A549 (cell line): ENCODE measurements around the gene B4GALT3.

Experiments
- BHLHE40 ChIP-seq: IDR thresholded peaks from 2 replicates; pipeline ENCODE4 v1.6.1; 2012; ENCODE audit warnings: low read depth, low read length, inconsistent platforms
- CBX2 ChIP-seq: fragments of 200-600 bp; sonication (generic); IDR thresholded peaks from 2 replicates; pipeline ENCODE4 v1.6.1; 2016; ENCODE audit warnings: low read depth, mild to moderate bottlenecking, borderline replicate concordance
- CEBPB ChIP-seq, 2 experiments: fragments of >200 bp in 1 of 2; sonication (Bioruptor Twin) in 1 of 2; formaldehyde crosslinking in 1 of 2; IDR thresholded peaks; 2 replicates each; pipeline ENCODE4 v1.6.1; 2012 to 2016
- MYC ChIP-seq: IDR thresholded peaks from 2 replicates; pipeline ENCODE4 v1.6.1; 2012; ENCODE audit warnings: mild to moderate bottlenecking, inconsistent platforms, low read length, improper control_type of control experiment, borderline replicate concordance
- PHF8 ChIP-seq: fragments of 200-600 bp; sonication (generic); IDR thresholded peaks from 2 replicates; pipeline ENCODE4 v1.6.1; 2016; ENCODE audit warnings: low read depth, mild to moderate bottlenecking, antibody characterized with exemption, moderate library complexity, borderline replicate concordance
- POLR2A ChIP-seq: IDR thresholded peaks from 2 replicates; pipeline ENCODE4 v1.6.1; 2012; ENCODE audit warnings: mild to moderate bottlenecking, low read length
- RAD21 ChIP-seq, 2 experiments: fragments of >200 bp in 1 of 2; sonication (Bioruptor Twin) in 1 of 2; formaldehyde crosslinking in 1 of 2; IDR thresholded peaks in 1 of 2; conservative IDR thresholded peaks in 1 of 2; 2 replicates in 1 of 2; 3 replicates in 1 of 2; pipeline ENCODE4 v1.6.1; 2012 to 2018; ENCODE audit warnings: inconsistent platforms in 1 of 2
- SMC3 ChIP-seq: fragments of >200 bp; sonication (Bioruptor Twin); formaldehyde crosslinking; IDR thresholded peaks from 3 replicates; pipeline ENCODE4 v1.6.1; 2018; ENCODE audit warnings: inconsistent platforms
- TP53 ChIP-seq: fragments of 250-450 bp; sonication (Bioruptor Pico); IDR thresholded peaks from 2 replicates; pipeline ENCODE4 v1.5.0; 2021; ENCODE audit warnings: mild to moderate bottlenecking, moderate library complexity
- ZFP36 ChIP-seq: fragments of 450-650 bp; IDR thresholded peaks from 2 replicates; pipeline ENCODE4 v1.6.1; 2014; ENCODE audit warnings: borderline replicate concordance; ENCODE audit not compliant: partially characterized antibody
- TF ChIP-seq, protein P1 (sequence below): fragments of >200 bp; sonication (Bioruptor Twin); formaldehyde crosslinking; IDR thresholded peaks from 3 replicates; pipeline ENCODE4 v1.5.1; 2016
- TF ChIP-seq, protein P2 (sequence below): fragments of 200-600 bp; sonication (generic); IDR thresholded peaks from 2 replicates; pipeline ENCODE4 v1.6.1; 2016; ENCODE audit warnings: antibody characterized with exemption, mild to moderate bottlenecking, moderate library complexity
- TF ChIP-seq, protein P3 (sequence below): IDR thresholded peaks from 2 replicates; pipeline ENCODE4 v1.6.1; 2012
- TF ChIP-seq, protein P4 (sequence below): fragments of >200 bp; sonication (Bioruptor Twin); formaldehyde crosslinking; IDR thresholded peaks from 2 replicates; pipeline ENCODE4 v1.6.1; 2016

- TF ChIP-seq POLR2A (no peak), SMC3 (no peak), RAD21 (conservative IDR thresholded peaks at IDR 0.05 in 1 of 2, IDR thresholded peaks at IDR 0.05 in 1 of 2) (no peak), CEBPB (IDR thresholded peaks at IDR 0.05) (no peak), PHF8 (no peak), ZFP36 (no peak), CBX2 (no peak), MYC (no peak), BHLHE40 (no peak), TP53 (no peak)
- TF ChIP-seq, protein P1, sequence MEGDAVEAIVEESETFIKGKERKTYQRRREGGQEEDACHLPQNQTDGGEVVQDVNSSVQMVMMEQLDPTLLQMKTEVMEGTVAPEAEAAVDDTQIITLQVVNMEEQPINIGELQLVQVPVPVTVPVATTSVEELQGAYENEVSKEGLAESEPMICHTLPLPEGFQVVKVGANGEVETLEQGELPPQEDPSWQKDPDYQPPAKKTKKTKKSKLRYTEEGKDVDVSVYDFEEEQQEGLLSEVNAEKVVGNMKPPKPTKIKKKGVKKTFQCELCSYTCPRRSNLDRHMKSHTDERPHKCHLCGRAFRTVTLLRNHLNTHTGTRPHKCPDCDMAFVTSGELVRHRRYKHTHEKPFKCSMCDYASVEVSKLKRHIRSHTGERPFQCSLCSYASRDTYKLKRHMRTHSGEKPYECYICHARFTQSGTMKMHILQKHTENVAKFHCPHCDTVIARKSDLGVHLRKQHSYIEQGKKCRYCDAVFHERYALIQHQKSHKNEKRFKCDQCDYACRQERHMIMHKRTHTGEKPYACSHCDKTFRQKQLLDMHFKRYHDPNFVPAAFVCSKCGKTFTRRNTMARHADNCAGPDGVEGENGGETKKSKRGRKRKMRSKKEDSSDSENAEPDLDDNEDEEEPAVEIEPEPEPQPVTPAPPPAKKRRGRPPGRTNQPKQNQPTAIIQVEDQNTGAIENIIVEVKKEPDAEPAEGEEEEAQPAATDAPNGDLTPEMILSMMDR, result no peak
- TF ChIP-seq, protein P2, sequence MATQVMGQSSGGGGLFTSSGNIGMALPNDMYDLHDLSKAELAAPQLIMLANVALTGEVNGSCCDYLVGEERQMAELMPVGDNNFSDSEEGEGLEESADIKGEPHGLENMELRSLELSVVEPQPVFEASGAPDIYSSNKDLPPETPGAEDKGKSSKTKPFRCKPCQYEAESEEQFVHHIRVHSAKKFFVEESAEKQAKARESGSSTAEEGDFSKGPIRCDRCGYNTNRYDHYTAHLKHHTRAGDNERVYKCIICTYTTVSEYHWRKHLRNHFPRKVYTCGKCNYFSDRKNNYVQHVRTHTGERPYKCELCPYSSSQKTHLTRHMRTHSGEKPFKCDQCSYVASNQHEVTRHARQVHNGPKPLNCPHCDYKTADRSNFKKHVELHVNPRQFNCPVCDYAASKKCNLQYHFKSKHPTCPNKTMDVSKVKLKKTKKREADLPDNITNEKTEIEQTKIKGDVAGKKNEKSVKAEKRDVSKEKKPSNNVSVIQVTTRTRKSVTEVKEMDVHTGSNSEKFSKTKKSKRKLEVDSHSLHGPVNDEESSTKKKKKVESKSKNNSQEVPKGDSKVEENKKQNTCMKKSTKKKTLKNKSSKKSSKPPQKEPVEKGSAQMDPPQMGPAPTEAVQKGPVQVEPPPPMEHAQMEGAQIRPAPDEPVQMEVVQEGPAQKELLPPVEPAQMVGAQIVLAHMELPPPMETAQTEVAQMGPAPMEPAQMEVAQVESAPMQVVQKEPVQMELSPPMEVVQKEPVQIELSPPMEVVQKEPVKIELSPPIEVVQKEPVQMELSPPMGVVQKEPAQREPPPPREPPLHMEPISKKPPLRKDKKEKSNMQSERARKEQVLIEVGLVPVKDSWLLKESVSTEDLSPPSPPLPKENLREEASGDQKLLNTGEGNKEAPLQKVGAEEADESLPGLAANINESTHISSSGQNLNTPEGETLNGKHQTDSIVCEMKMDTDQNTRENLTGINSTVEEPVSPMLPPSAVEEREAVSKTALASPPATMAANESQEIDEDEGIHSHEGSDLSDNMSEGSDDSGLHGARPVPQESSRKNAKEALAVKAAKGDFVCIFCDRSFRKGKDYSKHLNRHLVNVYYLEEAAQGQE, result no peak
- TF ChIP-seq, protein P3, sequence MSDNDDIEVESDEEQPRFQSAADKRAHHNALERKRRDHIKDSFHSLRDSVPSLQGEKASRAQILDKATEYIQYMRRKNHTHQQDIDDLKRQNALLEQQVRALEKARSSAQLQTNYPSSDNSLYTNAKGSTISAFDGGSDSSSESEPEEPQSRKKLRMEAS, result no peak
- TF ChIP-seq, protein P4, sequence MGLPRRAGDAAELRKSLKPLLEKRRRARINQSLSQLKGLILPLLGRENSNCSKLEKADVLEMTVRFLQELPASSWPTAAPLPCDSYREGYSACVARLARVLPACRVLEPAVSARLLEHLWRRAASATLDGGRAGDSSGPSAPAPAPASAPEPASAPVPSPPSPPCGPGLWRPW, result no peak
These were observed 11.7 kb upstream of the B4GALT3 start for GRCh38 chr1:161189036-161189435.
